Peyer's patch (tissue), 4 donors: Measurements from ENCODE around the gene SCN1B. TPM values are rescaled to one million over a fixed set of nuclear protein-coding genes. Genes with fewer than 3 reads are reported as not detected.
"Not testable (repeated sequence)": the region's sequence is repeated elsewhere in the genome, so short reads cannot be mapped to it uniquely, and the experiment has no call there.

Experiments used
- DNase-seq, 3 donors: peaks; one replicate each; pipeline ENCODE4 v3.0.0-alpha.2; 2017 to 2019
- H3K27ac ChIP-seq, 4 donors: fragments of 200-600 bp; sonication (generic); one replicate each; pipeline ENCODE4 v1.5.1; 2016 to 2019
- H3K27me3 ChIP-seq, 2 donors: fragments of 200-600 bp; sonication (generic); one replicate each; pipeline ENCODE4 v1.5.1; 2019
- H3K36me3 ChIP-seq, 3 donors: fragments of 200-600 bp; sonication (generic); one replicate each; pipeline ENCODE4 v1.5.1; 2016 to 2019
- H3K4me1 ChIP-seq, 4 donors: fragments of 200-600 bp; sonication (generic); one replicate each; pipeline ENCODE4 v1.5.1; 2016 to 2019
- H3K4me3 ChIP-seq, 4 donors: fragments of 200-600 bp; sonication (generic); 1 replicate in 3 of 4; 2 replicates in 1 of 4; pipeline ENCODE4 v1.5.1; 2016 to 2019; ENCODE audit warnings: mild to moderate bottlenecking in 1 of 4
- H3K9me3 ChIP-seq, 4 donors: fragments of 200-600 bp; sonication (generic); one replicate each; pipeline ENCODE4 v1.5.1; 2016 to 2019; ENCODE audit warnings: mild to moderate bottlenecking in 1 of 4
- CTCF ChIP-seq, 6 experiments: fragments of 450-650 bp in 4 of 6; fragments of 200-600 bp in 2 of 6; sonication (generic) in 1 of 6; IDR thresholded peaks; one replicate each; pipeline ENCODE4 v1.5.1; 2017 to 2019; ENCODE audit warnings: antibody characterized with exemption in 6 of 6, mild to moderate bottlenecking in 3 of 6, moderate library complexity in 1 of 6
- POLR2A ChIP-seq, 2 donors: fragments of 450-650 bp; IDR thresholded peaks; one replicate each; pipeline ENCODE4 v1.5.1; 2017; ENCODE audit warnings: antibody characterized with exemption in 2 of 2, mild to moderate bottlenecking in 2 of 2, moderate library complexity in 2 of 2
- total RNA-seq, 4 donors: library from RNA; depleted of rRNA; stranded (reverse); fragments of >200 nt; gene quantifications; one replicate each; pipeline ENCODE4 v1.1.0, GENCODE V29; 2016

SCN1B gene
- total RNA-seq, 4 donors from 2014 or later: 2.8 to 9.1 (median 5.1) TPM

GRCh38 chr19:35024095-35024494 lies 6.2 kb upstream of the SCN1B start:
- H3K36me3 ChIP-seq: peaks cover 0 to 73% (median 0%) of the 10 kb centered on the region in 3 donors

GRCh38 chr19:35025969-35026368 lies 4.3 kb upstream of the SCN1B start:
- H3K4me1 ChIP-seq: peaks cover 0 to 8% (median 2%) of the 10 kb centered on the region in 4 donors
- H3K4me3 ChIP-seq: no peak overlapping the region
- H3K27ac ChIP-seq: no peak overlapping the region
- no peak for TF ChIP-seq POLR2A (IDR thresholded peaks at IDR 0.05)
- no peak for TF ChIP-seq CTCF (IDR thresholded peaks at IDR 0.05)
- DNase-seq: no peak
- H3K9me3 ChIP-seq: no peaks in the 10 kb centered on the region
- peaks cover 0 to 54% (median 0%) of the 10 kb centered on the region in 3 donors for H3K36me3 ChIP-seq
- H3K27me3 ChIP-seq: no peaks in the 10 kb centered on the region

More at GRCh38 chr19:35024095-35024494, 6.2 kb upstream of the SCN1B start:
- no peaks in the 10 kb centered on the region for H3K27me3 ChIP-seq
- no peak overlapping the region for H3K27ac ChIP-seq
- no peaks in the 10 kb centered on the region for H3K4me1 ChIP-seq
- no peak overlapping the region for H3K4me3 ChIP-seq
- TF ChIP-seq CTCF (IDR thresholded peaks at IDR 0.05): no peak
- no peak for TF ChIP-seq POLR2A (IDR thresholded peaks at IDR 0.05)
- H3K9me3 ChIP-seq: no peaks in the 10 kb centered on the region
- no peak for DNase-seq

GRCh38 chr19:35026418-35026817 lies 3.9 kb upstream of the SCN1B start:
- Histone ChIP-seq H3K27ac (no peak overlapping the region), H3K36me3 (peaks cover 0 to 49% (median 0%) of the 10 kb centered on the region in 3 donors), H3K27me3 (no peaks in the 10 kb centered on the region), H3K4me1 (peaks cover 0 to 8% (median 3%) of the 10 kb centered on the region in 4 donors), H3K9me3 (no peaks in the 10 kb centered on the region), H3K4me3 (no peak overlapping the region)
- no peak for TF ChIP-seq POLR2A (IDR thresholded peaks at IDR 0.05)
- TF ChIP-seq CTCF (IDR thresholded peaks at IDR 0.05): no peak
- no peak for DNase-seq

- H3K27ac ChIP-seq: no peak overlapping the region
- peaks cover 0 to 8% (median 3%) of the 10 kb centered on the region in 4 donors for H3K4me1 ChIP-seq
- no peaks in the 10 kb centered on the region for H3K27me3 ChIP-seq
- TF ChIP-seq CTCF (IDR thresholded peaks at IDR 0.05): no peak
- no peak for TF ChIP-seq POLR2A (IDR thresholded peaks at IDR 0.05)
- peaks cover 0 to 43% (median 0%) of the 10 kb centered on the region in 3 donors for H3K36me3 ChIP-seq
- H3K4me3 ChIP-seq: no peak overlapping the region
- no peaks in the 10 kb centered on the region for H3K9me3 ChIP-seq
- DNase-seq: no peak
These were observed 3.3 kb upstream of the SCN1B start for GRCh38 chr19:35027009-35027408.

GRCh38 chr19:35027851-35028599 lies 2.2 kb upstream of the SCN1B start:
- H3K27ac ChIP-seq: no peak overlapping the region
- no peaks in the 10 kb centered on the region for H3K27me3 ChIP-seq
- H3K9me3 ChIP-seq: no peaks in the 10 kb centered on the region
- DNase-seq: no peak
- TF ChIP-seq POLR2A (IDR thresholded peaks at IDR 0.05): no peak
- TF ChIP-seq CTCF (IDR thresholded peaks at IDR 0.05): no peak
- peaks cover 0 to 8% (median 3%) of the 10 kb centered on the region in 4 donors for H3K4me1 ChIP-seq
- no peak overlapping the region for H3K4me3 ChIP-seq
- H3K36me3 ChIP-seq: peaks cover 0 to 33% (median 0%) of the 10 kb centered on the region in 3 donors

- DNase-seq, H3K4me3 ChIP-seq, H3K4me1 ChIP-seq, H3K27ac ChIP-seq, H3K9me3 ChIP-seq, H3K27me3 ChIP-seq: not testable (repeated sequence)
- peaks cover 0 to 28% (median 0%) of the 10 kb centered on the region in 3 donors for H3K36me3 ChIP-seq
These were observed 1.7 kb upstream of the SCN1B start for GRCh38 chr19:35028600-35028885.

GRCh38 chr19:35029275-35029736 lies 964 bp upstream of the SCN1B start:
- DNase-seq, H3K4me3 ChIP-seq, H3K27me3 ChIP-seq, H3K9me3 ChIP-seq, H3K4me1 ChIP-seq, H3K27ac ChIP-seq: not testable (repeated sequence)
- H3K36me3 ChIP-seq: peaks cover 0 to 21% (median 0%) of the 10 kb centered on the region in 3 donors
